ENCODE measurements around the gene SPON1. TPM values are rescaled to one million over a fixed set of nuclear protein-coding genes. Genes with fewer than 3 reads are reported as not detected.

The SPON1 gene
- total RNA-seq, 2 experiments from 2014 or later, result 2.1 to 2.2 TPM

GRCh38 chr11:14212986-14213385 lies 250.5 kb downstream of the SPON1 start:
- H3K4me1 Mint-ChIP-seq (ENCODE audit: low read depth), result no peaks in the 10 kb centered on the region
- DNase-seq (no peak), ATAC-seq (ENCODE audit: poor library complexity) (no peak)
- Histone ChIP-seq H3K4me3 (ENCODE audit: low read length) (no peak overlapping the region), H3K9me3 (ENCODE audit: control insufficient read depth in 1 of 2, insufficient read depth in 1 of 2, low read length in 2 of 2) (peaks cover 0 to 3% of the 10 kb centered on the region in 2 experiments), H3K4me1 (ENCODE audit: insufficient read depth, low read length) (no peaks in the 10 kb centered on the region), H3K36me3 (ENCODE audit: insufficient read depth, low read length) (no peaks in the 10 kb centered on the region), H3K27me3 (ENCODE audit: control insufficient read depth in 1 of 2, insufficient read depth in 2 of 2, low read length in 2 of 2) (no peaks in the 10 kb centered on the region), H3K27ac (ENCODE audit: low read depth in 1 of 2, low read length in 2 of 2) (no peak overlapping the region)
- CTCF ChIA-PET, result interaction anchor here (0.7 kb wide), 1 partner anchor 669 kb away, joined by 4 read pairs; no protein-coding TSS in a partner anchor
- peaks cover 2% of the 10 kb centered on the region for H3K9me3 Mint-ChIP-seq
- H3K36me3 Mint-ChIP-seq (ENCODE audit: low read depth), result no peaks in the 10 kb centered on the region
- no peak overlapping the region for H3K27ac Mint-ChIP-seq
- intact Hi-C loops (cut with DNase I, micrococcal nuclease), result no loop called here
- POLR2A ChIA-PET, result interaction anchor here (0.6 kb wide), 1 partner anchor 22 kb away, joined by 4 read pairs; no protein-coding TSS in a partner anchor
- H3K4me3 Mint-ChIP-seq, result no peak overlapping the region
- no peaks in the 10 kb centered on the region for H3K27me3 Mint-ChIP-seq
- TF ChIP-seq, protein P1, sequence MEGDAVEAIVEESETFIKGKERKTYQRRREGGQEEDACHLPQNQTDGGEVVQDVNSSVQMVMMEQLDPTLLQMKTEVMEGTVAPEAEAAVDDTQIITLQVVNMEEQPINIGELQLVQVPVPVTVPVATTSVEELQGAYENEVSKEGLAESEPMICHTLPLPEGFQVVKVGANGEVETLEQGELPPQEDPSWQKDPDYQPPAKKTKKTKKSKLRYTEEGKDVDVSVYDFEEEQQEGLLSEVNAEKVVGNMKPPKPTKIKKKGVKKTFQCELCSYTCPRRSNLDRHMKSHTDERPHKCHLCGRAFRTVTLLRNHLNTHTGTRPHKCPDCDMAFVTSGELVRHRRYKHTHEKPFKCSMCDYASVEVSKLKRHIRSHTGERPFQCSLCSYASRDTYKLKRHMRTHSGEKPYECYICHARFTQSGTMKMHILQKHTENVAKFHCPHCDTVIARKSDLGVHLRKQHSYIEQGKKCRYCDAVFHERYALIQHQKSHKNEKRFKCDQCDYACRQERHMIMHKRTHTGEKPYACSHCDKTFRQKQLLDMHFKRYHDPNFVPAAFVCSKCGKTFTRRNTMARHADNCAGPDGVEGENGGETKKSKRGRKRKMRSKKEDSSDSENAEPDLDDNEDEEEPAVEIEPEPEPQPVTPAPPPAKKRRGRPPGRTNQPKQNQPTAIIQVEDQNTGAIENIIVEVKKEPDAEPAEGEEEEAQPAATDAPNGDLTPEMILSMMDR (IDR thresholded peaks at IDR 0.05), result no peak

DNA sequence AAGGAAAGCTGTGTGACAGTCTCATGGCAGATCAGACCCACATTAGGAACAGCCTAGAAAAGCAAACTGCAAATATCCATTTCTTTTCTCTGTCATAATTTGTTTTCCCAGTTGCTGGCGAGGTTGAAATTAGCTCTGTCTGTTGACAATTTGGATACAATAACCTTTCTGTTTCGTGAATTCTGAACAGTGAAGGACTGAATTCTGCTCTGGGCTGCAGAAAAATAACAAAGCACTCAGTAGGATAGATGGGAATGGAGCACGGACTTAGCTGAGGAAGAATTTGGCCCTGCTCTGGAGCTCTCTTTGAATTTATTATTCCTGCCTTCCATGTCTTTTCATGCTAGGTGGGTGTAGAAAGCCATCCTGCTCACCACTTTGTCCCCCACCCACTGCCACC lies 256.2 kb downstream of the SPON1 start:
- Histone ChIP-seq H3K36me3 (ENCODE audit: insufficient read depth, low read length) (no peaks in the 10 kb centered on the region), H3K9me3 (ENCODE audit: control insufficient read depth in 1 of 2, insufficient read depth in 1 of 2, low read length in 2 of 2) (no peaks in the 10 kb centered on the region), H3K4me3 (ENCODE audit: low read length) (no peak overlapping the region), H3K27me3 (ENCODE audit: control insufficient read depth in 1 of 2, insufficient read depth in 2 of 2, low read length in 2 of 2) (no peaks in the 10 kb centered on the region), H3K4me1 (ENCODE audit: insufficient read depth, low read length) (no peaks in the 10 kb centered on the region), H3K27ac (ENCODE audit: low read depth in 1 of 2, low read length in 2 of 2) (no peak overlapping the region)
- no peak overlapping the region for H3K27ac Mint-ChIP-seq
- TF ChIP-seq, protein P1 (IDR thresholded peaks at IDR 0.05), result no peak
- H3K36me3 Mint-ChIP-seq (ENCODE audit: low read depth), result no peaks in the 10 kb centered on the region
- CTCF ChIA-PET, result no interaction called here
- H3K4me1 Mint-ChIP-seq (ENCODE audit: low read depth), result no peaks in the 10 kb centered on the region
- H3K27me3 Mint-ChIP-seq, result no peaks in the 10 kb centered on the region
- DNase-seq (no peak), ATAC-seq (ENCODE audit: poor library complexity) (no peak)
- POLR2A ChIA-PET, result no interaction called here
- intact Hi-C loops (cut with DNase I, micrococcal nuclease), result no loop called here
- no peaks in the 10 kb centered on the region for H3K9me3 Mint-ChIP-seq
- no peak overlapping the region for H3K4me3 Mint-ChIP-seq

GRCh38 chr11:14223636-14224288 lies 261.2 kb downstream of the SPON1 start:
- Mint-ChIP-seq H3K4me1 (ENCODE audit: low read depth) (no peaks in the 10 kb centered on the region), H3K9me3 (peaks cover 2% of the 10 kb centered on the region), H3K36me3 (ENCODE audit: low read depth) (no peaks in the 10 kb centered on the region), H3K27me3 (no peaks in the 10 kb centered on the region), H3K27ac (no peak overlapping the region), H3K4me3 (no peak overlapping the region)
- Histone ChIP-seq H3K27ac (ENCODE audit: low read depth in 1 of 2, low read length in 2 of 2) (no peak overlapping the region), H3K4me3 (ENCODE audit: low read length) (no peak overlapping the region), H3K4me1 (ENCODE audit: insufficient read depth, low read length) (no peaks in the 10 kb centered on the region), H3K27me3 (ENCODE audit: control insufficient read depth in 1 of 2, insufficient read depth in 2 of 2, low read length in 2 of 2) (no peaks in the 10 kb centered on the region), H3K36me3 (ENCODE audit: insufficient read depth, low read length) (no peaks in the 10 kb centered on the region), H3K9me3 (ENCODE audit: control insufficient read depth in 1 of 2, insufficient read depth in 1 of 2, low read length in 2 of 2) (no peaks in the 10 kb centered on the region)
- ChIA-PET CTCF (no interaction called here), POLR2A (no interaction called here)
- no peak for ATAC-seq (ENCODE audit: poor library complexity)
- DNase-seq, result no peak
- intact Hi-C loops (cut with DNase I, micrococcal nuclease), result no loop called here
- TF ChIP-seq, protein P1 (IDR thresholded peaks at IDR 0.05), result no peak
